ENCODE results near the gene PPP1R26.
A peak's percentile ranks its signal among the peaks of the same experiment; 100 is the strongest.

The PPP1R26 gene

GRCh38 chr9:135490980-135491464 lies 11.4 kb downstream of the PPP1R26 start:
- no peak for DNase-seq (ENCODE audit: low read depth in 2 of 2)
- H3K4me3 ChIP-seq (replicated peaks in 1 of 2; ENCODE audit: low read depth in 2 of 2, low read length in 2 of 2): no peak overlapping the region
- TF ChIP-seq CTCF (IDR thresholded peaks at IDR 0.05; ENCODE audit: low read depth, low read length): no peak

GRCh38 chr9:135491764-135492163 lies 12.2 kb downstream of the PPP1R26 start:
- DNase-seq (ENCODE audit: low read depth in 2 of 2): no peak
- H3K4me3 ChIP-seq (replicated peaks in 1 of 2; ENCODE audit: low read depth in 2 of 2, low read length in 2 of 2): no peak overlapping the region
- no peak for TF ChIP-seq CTCF (IDR thresholded peaks at IDR 0.05; ENCODE audit: low read depth, low read length)

- no peak for TF ChIP-seq CTCF (IDR thresholded peaks at IDR 0.05; ENCODE audit: low read depth, low read length)
- H3K4me3 ChIP-seq (replicated peaks in 1 of 2; ENCODE audit: low read depth in 2 of 2, low read length in 2 of 2): no peak overlapping the region
- DNase-seq (ENCODE audit: low read depth in 2 of 2): no peak
Observed at GRCh38 chr9:135492886-135493669, 13.5 kb downstream of the PPP1R26 start.

GRCh38 chr9:135494791-135495559 lies 15.4 kb downstream of the PPP1R26 start:
- no peak overlapping the region for H3K4me3 ChIP-seq (replicated peaks in 1 of 2; ENCODE audit: low read depth in 2 of 2, low read length in 2 of 2)
- DNase-seq (ENCODE audit: low read depth in 2 of 2): no peak
- no peak for TF ChIP-seq CTCF (IDR thresholded peaks at IDR 0.05; ENCODE audit: low read depth, low read length)

GRCh38 chr9:135498381-135499126 lies 19.0 kb downstream of the PPP1R26 start:
- H3K4me3 ChIP-seq (replicated peaks in 1 of 2; ENCODE audit: low read depth in 2 of 2, low read length in 2 of 2): no peak overlapping the region
- no peak for DNase-seq (ENCODE audit: low read depth in 2 of 2)
- TF ChIP-seq CTCF (IDR thresholded peaks at IDR 0.05; ENCODE audit: low read depth, low read length): no peak

GRCh38 chr9:135499326-135500070 lies 19.9 kb downstream of the PPP1R26 start:
- TF ChIP-seq CTCF (IDR thresholded peaks at IDR 0.05; ENCODE audit: low read depth, low read length): no peak
- DNase-seq (ENCODE audit: low read depth in 2 of 2): peak; percentile 90 to 93
- peak overlapping the region; percentile 85 for H3K4me3 ChIP-seq (replicated peaks in 1 of 2; ENCODE audit: low read depth in 2 of 2, low read length in 2 of 2)

Data from cardiac fibroblast (primary cell).